Breast epithelium (tissue), 3 donors: ENCODE data around the gene PLAGL1.

Source experiments
- POLR2A ChIP-seq: fragments of 450-650 bp; IDR thresholded peaks from one replicate; pipeline ENCODE4 v1.6.1; 2016; ENCODE audit warnings: antibody characterized with exemption, mild to moderate bottlenecking, moderate library complexity
- POLR2AphosphoS5 ChIP-seq, 3 donors: sonication (generic); formaldehyde crosslinking; IDR thresholded peaks; one replicate each; pipeline ENCODE4 v1.6.1; 2017; ENCODE audit warnings: antibody characterized with exemption in 3 of 3
- TF ChIP-seq, protein P1 (sequence below), 3 donors: fragments of 450-650 bp; IDR thresholded peaks; one replicate each; pipeline ENCODE4 v1.5.1; 2016 to 2017; ENCODE audit warnings: antibody characterized with exemption in 3 of 3, mild to moderate bottlenecking in 3 of 3, moderate library complexity in 3 of 3

DNA sequence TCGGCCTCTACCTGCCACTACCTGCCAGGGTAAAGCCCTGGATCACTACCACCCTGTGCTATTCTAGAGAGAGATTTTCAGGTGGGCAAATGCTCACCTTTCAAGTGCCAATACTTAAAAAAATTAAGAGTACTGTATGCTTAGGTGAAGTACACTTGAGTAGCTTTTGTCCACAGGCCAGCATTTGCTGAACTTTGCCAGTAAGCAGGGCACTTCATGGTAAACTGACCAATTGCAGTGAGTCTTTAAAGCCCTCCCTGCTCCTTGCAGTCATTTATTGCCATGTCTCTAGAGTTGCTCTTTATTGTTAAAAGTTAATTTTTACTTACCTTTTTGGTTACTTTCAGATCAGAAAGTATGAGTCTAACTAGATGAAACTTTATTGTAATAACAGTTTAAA is 58.5 kb downstream of the PLAGL1 start:
- TF ChIP-seq, protein P1, sequence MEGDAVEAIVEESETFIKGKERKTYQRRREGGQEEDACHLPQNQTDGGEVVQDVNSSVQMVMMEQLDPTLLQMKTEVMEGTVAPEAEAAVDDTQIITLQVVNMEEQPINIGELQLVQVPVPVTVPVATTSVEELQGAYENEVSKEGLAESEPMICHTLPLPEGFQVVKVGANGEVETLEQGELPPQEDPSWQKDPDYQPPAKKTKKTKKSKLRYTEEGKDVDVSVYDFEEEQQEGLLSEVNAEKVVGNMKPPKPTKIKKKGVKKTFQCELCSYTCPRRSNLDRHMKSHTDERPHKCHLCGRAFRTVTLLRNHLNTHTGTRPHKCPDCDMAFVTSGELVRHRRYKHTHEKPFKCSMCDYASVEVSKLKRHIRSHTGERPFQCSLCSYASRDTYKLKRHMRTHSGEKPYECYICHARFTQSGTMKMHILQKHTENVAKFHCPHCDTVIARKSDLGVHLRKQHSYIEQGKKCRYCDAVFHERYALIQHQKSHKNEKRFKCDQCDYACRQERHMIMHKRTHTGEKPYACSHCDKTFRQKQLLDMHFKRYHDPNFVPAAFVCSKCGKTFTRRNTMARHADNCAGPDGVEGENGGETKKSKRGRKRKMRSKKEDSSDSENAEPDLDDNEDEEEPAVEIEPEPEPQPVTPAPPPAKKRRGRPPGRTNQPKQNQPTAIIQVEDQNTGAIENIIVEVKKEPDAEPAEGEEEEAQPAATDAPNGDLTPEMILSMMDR (IDR thresholded peaks at IDR 0.05): no peak
- TF ChIP-seq POLR2A (no peak), POLR2AphosphoS5 (IDR thresholded peaks at IDR 0.05) (no peak)
